Fibroblast of lung (primary cell): ENCODE results near the gene ATP4A. TPM values are rescaled to one million over a fixed set of nuclear protein-coding genes. Genes with fewer than 3 reads are reported as not detected.

Source experiments
- DNase-seq, 2 donors: peaks; one replicate each; pipeline versions ENCODE4 v3.0.0 to v3.0.0-alpha.2; 2010; ENCODE audit warnings: low read depth in 2 of 2
- H2AFZ ChIP-seq: 2 replicates; pipeline ENCODE4 v1.5.1; 2012; ENCODE audit warnings: low read length, control low read depth, inconsistent platforms
- H3K27ac ChIP-seq: 2 replicates; pipeline ENCODE4 v1.5.1; 2011; ENCODE audit warnings: low read length, control low read depth; ENCODE audit not compliant: insufficient read depth
- H3K27me3 ChIP-seq: 2 replicates; pipeline ENCODE4 v1.5.1; 2011; ENCODE audit warnings: mild to moderate bottlenecking, low read length; ENCODE audit not compliant: control insufficient read depth, insufficient read depth
- H3K36me3 ChIP-seq: 2 replicates; pipeline ENCODE4 v1.5.1; 2011; ENCODE audit warnings: low read length; ENCODE audit not compliant: control insufficient read depth, insufficient read depth
- H3K4me1 ChIP-seq: 2 replicates; pipeline ENCODE4 v1.5.1; 2011; ENCODE audit warnings: low read length; ENCODE audit not compliant: control insufficient read depth, insufficient read depth; ENCODE audit errors: extremely low read depth
- H3K4me2 ChIP-seq: 2 replicates; pipeline ENCODE4 v1.5.1; 2011; ENCODE audit warnings: low read length, control low read depth; ENCODE audit not compliant: insufficient read depth; ENCODE audit errors: extremely low read depth
- H3K4me3 ChIP-seq, 4 experiments: fragments of 200-600 bp in 1 of 4; sonication (generic) in 1 of 4; replicated peaks in 1 of 4; 2 replicates each; pipeline ENCODE4 v1.5.1; 2011 to 2016; ENCODE audit warnings: low read length in 4 of 4, low read depth in 3 of 4, mild to moderate bottlenecking in 3 of 4, control low read depth in 2 of 4, inconsistent platforms in 1 of 4, mixed read lengths in 1 of 4; ENCODE audit not compliant: insufficient read depth in 1 of 4; ENCODE audit errors: control extremely low read depth in 1 of 4
- H3K79me2 ChIP-seq: 2 replicates; pipeline ENCODE4 v1.5.1; 2012; ENCODE audit warnings: mild to moderate bottlenecking, low read length, inconsistent platforms; ENCODE audit not compliant: control insufficient read depth, insufficient read depth
- H3K9ac ChIP-seq: 2 replicates; pipeline ENCODE4 v1.5.1; 2011; ENCODE audit warnings: mild to moderate bottlenecking, low read length, control low read depth; ENCODE audit not compliant: insufficient read depth
- H3K9me3 ChIP-seq: 2 replicates; pipeline ENCODE4 v1.5.1; 2012; ENCODE audit warnings: low read depth, low read length; ENCODE audit not compliant: control insufficient read depth, insufficient read depth
- H4K20me1 ChIP-seq: 2 replicates; pipeline ENCODE4 v1.5.1; 2011; ENCODE audit warnings: low read length; ENCODE audit not compliant: control insufficient read depth, insufficient read depth; ENCODE audit errors: extremely low read depth
- EZH2 ChIP-seq: IDR thresholded peaks from 2 replicates; pipeline ENCODE4 v1.5.1; 2012; ENCODE audit warnings: low read length, control low read depth, mild to moderate bottlenecking; ENCODE audit errors: missing control alignments
- polyA plus RNA-seq, 2 donors: library from polyadenylated mRNA; depleted of rRNA in 1 of 2; stranded (reverse) in 1 of 2; unstranded in 1 of 2; fragments of >200 nt; gene quantifications; 2 replicates each; pipeline ENCODE4 v1.2.1, GENCODE V29; 2011 to 2012; ENCODE audit warnings: missing spikeins in 1 of 2
- total RNA-seq: library from RNA; depleted of rRNA; stranded (reverse); fragments of >200 nt; gene quantifications from 2 replicates; pipeline ENCODE4 v1.2.1, GENCODE V29; 2014
- TF ChIP-seq, protein P1 (sequence below), 2 donors: IDR thresholded peaks in 1 of 2; conservative IDR thresholded peaks in 1 of 2; 1 replicate in 1 of 2; 2 replicates in 1 of 2; pipeline ENCODE4 v1.5.1; 2011 to 2012; ENCODE audit warnings: low read length in 2 of 2, control low read depth in 1 of 2, inconsistent platforms in 1 of 2, low read depth in 1 of 2, mild to moderate bottlenecking in 1 of 2

The ATP4A gene
- total and polyA plus RNA-seq, 2 donors (not counting 1 experiment from before 2014, with no cell fraction given) = not detected

DNA sequence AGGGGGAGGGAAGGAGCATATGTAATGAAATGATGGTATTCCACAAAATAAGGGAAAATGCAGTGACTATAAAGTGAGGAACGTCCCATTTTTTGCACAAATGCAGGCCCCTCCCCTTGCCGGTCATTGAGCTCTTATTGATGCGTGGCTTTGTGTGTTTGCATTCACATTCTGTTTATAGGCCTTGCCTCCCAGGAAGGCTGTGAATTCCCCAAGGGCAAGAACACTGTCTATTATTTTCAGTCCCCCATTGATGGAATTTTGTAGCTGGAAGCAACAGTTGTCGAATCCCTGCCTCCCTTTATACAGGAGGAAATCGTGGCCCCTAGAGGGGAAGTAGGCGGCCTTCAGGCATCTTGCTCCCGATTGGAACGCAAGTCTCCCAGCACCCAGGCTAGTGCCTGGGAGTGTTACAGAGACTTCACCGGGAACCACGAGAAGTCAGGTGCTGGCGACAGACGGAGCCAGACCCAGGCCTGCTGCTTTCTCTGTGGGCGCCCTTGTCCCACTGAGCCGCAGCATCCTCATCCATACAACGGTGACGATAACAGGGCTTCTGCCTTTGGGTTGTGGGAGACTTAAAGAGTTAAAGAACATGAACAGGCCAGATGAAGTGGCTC is 42.2 kb downstream of the ATP4A start:
- Histone ChIP-seq H4K20me1 (no peaks in the 10 kb centered on the region), H3K27me3 (no peaks in the 10 kb centered on the region), H2AFZ (no peak overlapping the region), H3K4me1 (peaks cover 6% of the 10 kb centered on the region), H3K4me2 (no peak overlapping the region), H3K79me2 (no peaks in the 10 kb centered on the region), H3K4me3 (no peak overlapping the region), H3K36me3 (no peaks in the 10 kb centered on the region), H3K9ac (no peak overlapping the region), H3K9me3 (no peaks in the 10 kb centered on the region), H3K27ac (no peak overlapping the region)
- TF ChIP-seq, protein P1, sequence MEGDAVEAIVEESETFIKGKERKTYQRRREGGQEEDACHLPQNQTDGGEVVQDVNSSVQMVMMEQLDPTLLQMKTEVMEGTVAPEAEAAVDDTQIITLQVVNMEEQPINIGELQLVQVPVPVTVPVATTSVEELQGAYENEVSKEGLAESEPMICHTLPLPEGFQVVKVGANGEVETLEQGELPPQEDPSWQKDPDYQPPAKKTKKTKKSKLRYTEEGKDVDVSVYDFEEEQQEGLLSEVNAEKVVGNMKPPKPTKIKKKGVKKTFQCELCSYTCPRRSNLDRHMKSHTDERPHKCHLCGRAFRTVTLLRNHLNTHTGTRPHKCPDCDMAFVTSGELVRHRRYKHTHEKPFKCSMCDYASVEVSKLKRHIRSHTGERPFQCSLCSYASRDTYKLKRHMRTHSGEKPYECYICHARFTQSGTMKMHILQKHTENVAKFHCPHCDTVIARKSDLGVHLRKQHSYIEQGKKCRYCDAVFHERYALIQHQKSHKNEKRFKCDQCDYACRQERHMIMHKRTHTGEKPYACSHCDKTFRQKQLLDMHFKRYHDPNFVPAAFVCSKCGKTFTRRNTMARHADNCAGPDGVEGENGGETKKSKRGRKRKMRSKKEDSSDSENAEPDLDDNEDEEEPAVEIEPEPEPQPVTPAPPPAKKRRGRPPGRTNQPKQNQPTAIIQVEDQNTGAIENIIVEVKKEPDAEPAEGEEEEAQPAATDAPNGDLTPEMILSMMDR (conservative IDR thresholded peaks at IDR 0.05 in 1 of 2, IDR thresholded peaks at IDR 0.05 in 1 of 2; ENCODE audit: low read depth in 1 of 2, low read length in 2 of 2) = no peak
- no peak for TF ChIP-seq EZH2
- no peak for DNase-seq

DNA sequence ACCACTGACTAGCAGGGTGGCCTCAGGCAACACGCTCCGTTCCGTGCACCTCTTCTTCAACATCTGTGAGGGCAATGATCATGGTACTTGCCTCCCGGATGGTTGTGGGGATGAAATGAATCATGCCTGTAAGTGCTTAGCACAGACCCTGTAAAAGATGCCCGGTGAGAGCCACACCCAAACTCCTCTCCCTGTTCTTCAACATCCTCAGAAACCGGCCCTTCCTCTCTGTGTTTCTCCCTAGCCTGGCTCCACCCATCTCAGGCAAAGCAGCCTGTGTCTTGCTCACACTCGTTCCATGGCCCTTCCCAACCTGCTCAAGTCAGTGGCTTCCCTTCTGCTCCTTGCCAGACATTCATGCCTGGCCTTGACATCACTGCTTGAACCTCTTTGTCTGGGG is 44.2 kb downstream of the ATP4A start:
- Histone ChIP-seq H2AFZ (peak overlapping the region; percentile 50), H3K9me3 (no peaks in the 10 kb centered on the region), H3K27me3 (no peaks in the 10 kb centered on the region), H3K27ac (no peak overlapping the region), H3K4me3 (no peak overlapping the region), H3K4me2 (no peak overlapping the region), H4K20me1 (no peaks in the 10 kb centered on the region), H3K36me3 (no peaks in the 10 kb centered on the region), H3K9ac (no peak overlapping the region), H3K79me2 (no peaks in the 10 kb centered on the region), H3K4me1 (peaks cover 8% of the 10 kb centered on the region)
- peak; percentile 7 to 25 for DNase-seq
- TF ChIP-seq EZH2 = no peak
- TF ChIP-seq, protein P1 (conservative IDR thresholded peaks at IDR 0.05 in 1 of 2, IDR thresholded peaks at IDR 0.05 in 1 of 2; ENCODE audit: low read depth in 1 of 2, low read length in 2 of 2) = no peak

DNA sequence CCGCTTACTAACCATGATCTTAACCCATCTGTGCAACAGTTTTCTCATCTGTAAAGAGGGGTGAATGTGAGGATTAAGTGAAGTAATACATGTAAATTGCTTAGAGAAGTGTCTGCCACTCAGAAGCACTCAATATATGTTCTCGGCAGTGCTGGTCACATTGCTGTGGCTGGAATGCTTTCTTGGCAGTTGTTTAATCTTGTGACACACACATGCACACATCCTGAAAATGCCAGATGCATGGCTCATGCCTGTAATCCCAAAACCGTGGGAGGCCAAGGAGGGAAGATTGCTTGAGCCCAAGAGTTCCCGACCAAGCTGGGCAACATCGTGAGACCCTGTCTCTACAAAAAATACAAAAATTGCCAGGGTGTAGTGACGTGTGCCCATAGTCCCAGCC is 45.1 kb downstream of the ATP4A start:
- peak; percentile 92 for DNase-seq
- peak overlapping the region; percentile 53 for H3K27ac ChIP-seq
- H3K4me2 ChIP-seq = no peak overlapping the region
- no peaks in the 10 kb centered on the region for H3K36me3 ChIP-seq
- no peaks in the 10 kb centered on the region for H3K79me2 ChIP-seq
- TF ChIP-seq, protein P1 (conservative IDR thresholded peaks at IDR 0.05 in 1 of 2, IDR thresholded peaks at IDR 0.05 in 1 of 2; ENCODE audit: low read depth in 1 of 2, low read length in 2 of 2) = no peak
- no peak for TF ChIP-seq EZH2
- H2AFZ ChIP-seq = no peak overlapping the region
- no peaks in the 10 kb centered on the region for H3K27me3 ChIP-seq
- no peaks in the 10 kb centered on the region for H4K20me1 ChIP-seq
- H3K4me3 ChIP-seq = no peak overlapping the region
- H3K9me3 ChIP-seq = no peaks in the 10 kb centered on the region
- H3K4me1 ChIP-seq = peaks cover 11% of the 10 kb centered on the region
- H3K9ac ChIP-seq = no peak overlapping the region
